ENCODE results near the gene EHMT1.

EHMT1 gene

DNA sequence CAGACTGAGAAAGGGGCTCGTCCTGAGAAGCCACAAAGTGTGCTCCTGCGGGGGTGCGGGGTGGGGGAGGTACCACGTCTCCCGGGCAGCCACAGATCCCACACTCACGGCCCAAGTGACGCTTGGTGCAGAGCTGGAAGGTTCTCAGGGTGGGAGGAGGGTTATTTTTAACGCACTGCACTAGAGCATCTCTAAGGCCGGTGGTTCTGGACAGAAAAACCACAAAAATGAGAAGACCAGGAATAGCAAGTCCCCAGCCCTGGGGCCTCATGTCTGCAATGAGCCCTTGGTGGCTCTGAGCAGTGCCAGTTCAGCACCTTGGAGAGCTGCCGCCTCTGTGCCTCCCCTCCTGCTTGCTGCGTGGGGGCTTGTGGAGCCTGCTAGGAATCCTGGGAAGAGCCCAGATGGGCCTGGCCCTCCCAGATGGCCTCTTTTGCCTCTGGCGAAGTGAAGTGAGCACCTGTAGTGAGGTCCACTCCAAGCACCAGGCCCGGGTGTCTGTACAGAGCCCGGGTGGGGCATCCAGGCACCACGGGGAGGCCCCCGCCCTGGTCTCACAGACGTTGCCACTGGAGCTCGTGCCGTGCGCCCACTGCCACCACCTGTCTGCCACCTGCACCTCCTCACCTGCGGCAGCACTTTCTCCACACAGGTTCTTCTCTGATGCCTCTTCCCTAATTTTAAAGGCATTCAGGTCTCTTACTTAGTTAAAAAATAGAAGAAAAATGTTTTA is 209.9 kb downstream of the EHMT1 start:
- DNase-seq (ENCODE audit: low read depth in 1 of 2, low spot score in 1 of 2): no peak
- Histone ChIP-seq H3K4me3 (replicated peaks; ENCODE audit: insufficient read depth, low read length) (no peak overlapping the region), H3K27me3 (ENCODE audit: insufficient read depth, poor library complexity, severe bottlenecking) (no peaks in the 10 kb centered on the region), H3K27ac (replicated peaks) (no peak overlapping the region)
- TF ChIP-seq, protein P1, sequence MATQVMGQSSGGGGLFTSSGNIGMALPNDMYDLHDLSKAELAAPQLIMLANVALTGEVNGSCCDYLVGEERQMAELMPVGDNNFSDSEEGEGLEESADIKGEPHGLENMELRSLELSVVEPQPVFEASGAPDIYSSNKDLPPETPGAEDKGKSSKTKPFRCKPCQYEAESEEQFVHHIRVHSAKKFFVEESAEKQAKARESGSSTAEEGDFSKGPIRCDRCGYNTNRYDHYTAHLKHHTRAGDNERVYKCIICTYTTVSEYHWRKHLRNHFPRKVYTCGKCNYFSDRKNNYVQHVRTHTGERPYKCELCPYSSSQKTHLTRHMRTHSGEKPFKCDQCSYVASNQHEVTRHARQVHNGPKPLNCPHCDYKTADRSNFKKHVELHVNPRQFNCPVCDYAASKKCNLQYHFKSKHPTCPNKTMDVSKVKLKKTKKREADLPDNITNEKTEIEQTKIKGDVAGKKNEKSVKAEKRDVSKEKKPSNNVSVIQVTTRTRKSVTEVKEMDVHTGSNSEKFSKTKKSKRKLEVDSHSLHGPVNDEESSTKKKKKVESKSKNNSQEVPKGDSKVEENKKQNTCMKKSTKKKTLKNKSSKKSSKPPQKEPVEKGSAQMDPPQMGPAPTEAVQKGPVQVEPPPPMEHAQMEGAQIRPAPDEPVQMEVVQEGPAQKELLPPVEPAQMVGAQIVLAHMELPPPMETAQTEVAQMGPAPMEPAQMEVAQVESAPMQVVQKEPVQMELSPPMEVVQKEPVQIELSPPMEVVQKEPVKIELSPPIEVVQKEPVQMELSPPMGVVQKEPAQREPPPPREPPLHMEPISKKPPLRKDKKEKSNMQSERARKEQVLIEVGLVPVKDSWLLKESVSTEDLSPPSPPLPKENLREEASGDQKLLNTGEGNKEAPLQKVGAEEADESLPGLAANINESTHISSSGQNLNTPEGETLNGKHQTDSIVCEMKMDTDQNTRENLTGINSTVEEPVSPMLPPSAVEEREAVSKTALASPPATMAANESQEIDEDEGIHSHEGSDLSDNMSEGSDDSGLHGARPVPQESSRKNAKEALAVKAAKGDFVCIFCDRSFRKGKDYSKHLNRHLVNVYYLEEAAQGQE (IDR thresholded peaks at IDR 0.05; ENCODE audit: insufficient replicate concordance, low read depth): peak; percentile 94
- TF ChIP-seq SPI1 (IDR thresholded peaks at IDR 0.05; ENCODE audit: borderline replicate concordance, low read depth): no peak

DNA sequence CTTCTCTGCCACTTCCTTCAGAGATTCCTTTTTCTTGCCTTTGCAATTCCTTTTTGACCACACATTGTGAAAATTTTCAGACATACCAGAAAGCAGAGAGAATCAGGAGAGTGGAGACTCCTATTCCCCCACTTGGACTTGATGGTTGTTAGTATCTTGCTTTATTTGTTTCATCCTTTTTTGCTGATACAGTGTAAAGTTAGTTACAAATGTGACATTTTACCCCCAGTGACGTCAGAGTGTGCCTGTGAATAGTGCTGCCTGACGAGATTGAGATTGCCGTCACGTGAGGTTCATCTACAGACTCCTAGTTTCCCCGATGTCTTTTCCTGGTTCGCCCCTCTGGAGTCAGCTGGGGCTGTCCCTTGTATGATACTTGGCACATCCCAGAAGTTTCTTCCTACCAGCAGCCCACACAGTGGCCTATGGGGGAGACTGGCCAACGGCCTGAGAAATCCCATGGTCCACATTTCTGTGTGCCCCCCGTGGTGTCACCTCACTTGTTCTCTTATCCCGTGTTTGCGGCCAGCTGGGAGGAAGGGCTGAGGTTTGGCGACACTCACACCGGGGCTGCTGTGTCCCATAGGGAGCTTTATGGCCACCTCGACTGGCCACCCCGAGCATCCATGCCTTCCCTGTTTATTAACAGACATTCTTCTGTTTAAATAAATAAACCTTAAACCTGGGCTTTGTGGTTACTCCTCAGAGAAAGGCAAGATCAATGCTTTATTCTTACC is 210.6 kb downstream of the EHMT1 start:
- Histone ChIP-seq H3K27ac (replicated peaks) (no peak overlapping the region), H3K4me3 (replicated peaks; ENCODE audit: insufficient read depth, low read length) (no peak overlapping the region), H3K27me3 (ENCODE audit: insufficient read depth, poor library complexity, severe bottlenecking) (no peaks in the 10 kb centered on the region)
- no peak for DNase-seq (ENCODE audit: low read depth in 1 of 2, low spot score in 1 of 2)
- TF ChIP-seq, protein P1 (IDR thresholded peaks at IDR 0.05; ENCODE audit: insufficient replicate concordance, low read depth): no peak
- TF ChIP-seq SPI1 (IDR thresholded peaks at IDR 0.05; ENCODE audit: borderline replicate concordance, low read depth) (no peak), GABPA (IDR thresholded peaks at IDR 0.05; ENCODE audit: low read depth) (no peak), POLR2AphosphoS5 (IDR thresholded peaks at IDR 0.05; ENCODE audit: low read depth) (no peak), CTCF (IDR thresholded peaks at IDR 0.05; ENCODE audit: insufficient read depth, low read length) (no peak)

DNA sequence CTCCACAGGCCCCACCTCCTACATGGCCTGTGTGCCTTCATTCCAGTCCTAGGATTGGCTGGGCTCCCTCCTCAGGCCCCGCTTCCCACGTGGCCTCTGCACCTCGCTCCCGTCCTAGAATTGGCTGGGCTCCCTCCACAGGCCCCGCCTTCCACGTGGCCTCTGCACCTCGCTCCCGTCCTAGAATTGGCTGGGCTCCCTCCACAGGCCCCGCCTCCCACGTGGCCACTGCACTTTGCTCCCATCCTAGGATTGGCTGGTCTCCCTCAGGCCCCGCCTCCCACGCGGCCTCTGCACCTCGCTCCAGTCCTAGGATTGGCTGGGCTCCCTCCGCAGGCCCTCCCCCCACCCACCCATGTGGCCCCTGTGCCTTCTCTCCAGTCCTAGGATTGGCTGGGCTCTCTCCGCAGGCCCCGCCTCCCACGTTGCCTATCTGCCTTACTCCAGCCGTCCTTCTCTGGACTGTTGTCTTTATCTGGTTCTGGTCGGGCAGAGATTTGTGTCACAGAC is 213.4 kb downstream of the EHMT1 start:
- H3K4me3 ChIP-seq (replicated peaks; ENCODE audit: insufficient read depth, low read length): no peak overlapping the region
- no peak for DNase-seq (ENCODE audit: low read depth in 1 of 2, low spot score in 1 of 2)
- H3K27me3 ChIP-seq (ENCODE audit: insufficient read depth, poor library complexity, severe bottlenecking): no peaks in the 10 kb centered on the region
- TF ChIP-seq POLR2AphosphoS5 (IDR thresholded peaks at IDR 0.05; ENCODE audit: low read depth) (no peak), CTCF (IDR thresholded peaks at IDR 0.05; ENCODE audit: insufficient read depth, low read length) (no peak), GABPA (IDR thresholded peaks at IDR 0.05; ENCODE audit: low read depth) (no peak), SPI1 (IDR thresholded peaks at IDR 0.05; ENCODE audit: borderline replicate concordance, low read depth) (no peak)
- TF ChIP-seq, protein P1 (IDR thresholded peaks at IDR 0.05; ENCODE audit: insufficient replicate concordance, low read depth): no peak
- no peak overlapping the region for H3K27ac ChIP-seq (replicated peaks)
